HEK293 (cell line): Measurements from ENCODE around the gene MGLL.

Experiments used
- OVOL3 ChIP-seq: fragments of 450-650 bp; formaldehyde crosslinking; IDR thresholded peaks from 2 replicates; pipeline ENCODE4 v1.5.1; 2016; ENCODE audit warnings: missing biosample characterization, missing genetic modification characterization
- ZNF274 ChIP-seq, 2 experiments: fragments of 200-500 bp in 1 of 2; fragments of 450-650 bp in 1 of 2; sonication (Bioruptor generic) in 1 of 2; formaldehyde crosslinking in 1 of 2; IDR thresholded peaks; 2 replicates each; pipeline versions ENCODE4 v1.5.1 to v1.6.1; 2014 to 2016; ENCODE audit warnings: borderline replicate concordance in 1 of 2, inconsistent platforms in 1 of 2, low read length in 1 of 2, missing biosample characterization in 1 of 2, missing genetic modification characterization in 1 of 2
- ZNF610 ChIP-seq: fragments of 450-650 bp; formaldehyde crosslinking; IDR thresholded peaks from 2 replicates; pipeline ENCODE4 v1.5.1; 2016; ENCODE audit warnings: missing biosample characterization, missing genetic modification characterization, borderline replicate concordance
- ZNF621 ChIP-seq: fragments of 450-650 bp; formaldehyde crosslinking; IDR thresholded peaks from 2 replicates; pipeline ENCODE4 v1.5.1; 2017; ENCODE audit warnings: missing biosample characterization, missing genetic modification characterization

- TF ChIP-seq ZNF274 (IDR thresholded peaks at IDR 0.05; ENCODE audit: low read length) (no peak), ZNF274 (tag by site-specific recombination; IDR thresholded peaks at IDR 0.05; ENCODE audit: borderline replicate concordance) (no peak), ZNF610 (tag by site-specific recombination) (no peak), OVOL3 (tag by site-specific recombination) (no peak), ZNF621 (tag by site-specific recombination) (no peak)
Measured at GRCh38 chr3:127776347-127776746, 46.0 kb downstream of the MGLL start.
